Measurements from ENCODE around the gene HSPB7.

The HSPB7 gene

DNA sequence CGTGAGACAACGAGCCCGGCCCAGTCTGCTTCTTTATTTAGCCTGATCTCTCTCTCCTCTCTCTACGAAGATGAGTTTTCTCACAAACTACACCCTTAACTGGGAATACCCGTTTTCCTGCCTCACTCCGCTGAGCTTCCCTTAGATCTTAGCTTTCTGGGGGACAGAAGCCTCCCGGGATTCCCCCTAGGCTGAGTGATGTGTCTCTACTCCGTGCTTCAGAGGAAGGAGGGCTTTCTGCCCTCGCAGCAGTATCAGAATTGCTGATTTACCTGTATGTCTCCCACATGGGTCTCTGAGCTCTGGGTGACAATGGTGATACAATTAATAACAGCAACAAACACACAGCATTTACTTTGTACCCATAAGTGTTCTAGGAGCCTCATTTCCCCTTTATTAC lies 43.0 kb downstream of the HSPB7 start:
- no peak for FAIRE-seq

DNA sequence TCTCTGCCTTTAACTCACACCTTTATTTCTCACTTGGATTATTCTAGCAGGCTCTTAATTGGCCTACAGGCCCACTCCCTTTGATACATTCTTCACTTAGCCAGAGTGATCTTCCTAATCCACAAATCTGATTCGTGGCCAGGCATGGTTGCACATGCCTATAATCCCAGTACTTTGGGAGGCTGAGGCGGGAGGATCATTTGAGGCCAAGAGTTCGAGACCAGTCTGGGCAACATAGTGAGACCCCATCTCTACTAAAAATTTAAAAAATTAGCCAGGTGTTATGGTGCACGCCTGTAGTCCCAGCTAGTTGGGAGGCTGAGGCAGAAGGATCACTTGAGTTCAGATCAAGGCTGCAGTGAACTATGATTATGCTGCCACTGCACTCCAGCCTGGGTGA lies 44.1 kb downstream of the HSPB7 start:
- no peak for FAIRE-seq

DNA sequence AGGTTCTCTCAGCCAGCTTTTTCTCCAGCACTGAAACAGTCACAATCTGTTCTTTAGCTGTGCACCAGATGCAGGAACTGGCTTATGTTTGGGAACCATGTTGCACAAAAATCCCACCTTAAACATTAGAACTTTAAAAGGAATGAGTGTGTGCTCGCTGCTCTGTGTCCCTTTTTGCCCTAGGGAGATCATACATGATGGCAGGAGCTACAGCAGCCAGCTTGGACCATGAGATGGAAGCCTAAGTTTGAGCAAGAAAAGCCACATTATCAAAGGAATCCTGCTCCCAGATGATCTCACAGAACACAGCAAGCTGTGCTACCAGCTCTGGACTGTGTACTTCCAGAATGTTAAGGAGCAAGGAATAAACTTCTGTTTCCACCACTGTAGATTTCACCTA lies 45.4 kb downstream of the HSPB7 start:
- FAIRE-seq = no peak

DNA sequence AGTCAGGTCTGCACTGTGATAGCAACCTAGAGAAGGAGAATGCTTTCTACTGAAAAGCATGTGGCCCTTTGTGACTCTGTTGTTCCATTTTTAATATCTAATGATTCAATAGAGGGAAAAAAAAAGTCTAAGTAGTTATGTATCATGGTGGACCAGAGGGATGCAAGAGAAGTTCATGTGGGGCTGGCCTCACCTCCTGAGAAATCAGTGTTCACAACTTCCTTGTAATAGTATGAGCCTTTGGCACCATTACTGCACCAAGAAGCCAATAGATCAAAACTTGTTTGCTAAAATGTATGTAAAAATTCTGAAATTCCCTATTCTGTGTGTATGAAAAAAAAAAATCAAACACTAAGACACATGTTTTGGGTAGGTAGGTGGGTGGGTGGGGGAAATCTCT lies 46.9 kb downstream of the HSPB7 start:
- FAIRE-seq = no peak

DNA sequence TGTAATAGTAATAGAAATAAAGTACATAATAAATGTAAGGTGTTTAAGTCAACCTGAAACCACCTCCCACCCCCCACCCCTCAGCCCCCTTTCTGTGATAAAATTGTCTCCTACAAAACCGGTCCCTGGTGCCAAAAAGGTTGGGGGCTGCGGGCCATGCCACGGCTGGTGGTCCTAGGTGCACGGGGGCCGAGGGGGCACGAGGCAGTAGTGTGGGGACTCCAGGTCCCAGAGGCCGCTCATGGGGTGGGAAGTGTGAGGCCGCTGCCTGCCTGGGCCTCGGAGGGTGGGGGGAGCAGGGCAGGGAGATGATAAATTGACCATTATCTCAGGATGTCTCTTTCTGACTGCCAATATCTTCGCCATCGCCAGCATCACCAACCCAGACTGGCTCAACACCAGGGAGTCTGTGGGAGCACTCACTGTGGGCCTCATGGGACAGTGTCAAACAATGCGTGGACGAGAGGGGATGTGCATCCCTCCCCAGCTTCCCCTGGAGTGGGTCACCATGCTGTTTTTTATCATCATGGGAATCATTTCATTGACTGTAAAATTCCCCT lies 48.4 kb downstream of the HSPB7 start:
- FAIRE-seq = no peak

DNA sequence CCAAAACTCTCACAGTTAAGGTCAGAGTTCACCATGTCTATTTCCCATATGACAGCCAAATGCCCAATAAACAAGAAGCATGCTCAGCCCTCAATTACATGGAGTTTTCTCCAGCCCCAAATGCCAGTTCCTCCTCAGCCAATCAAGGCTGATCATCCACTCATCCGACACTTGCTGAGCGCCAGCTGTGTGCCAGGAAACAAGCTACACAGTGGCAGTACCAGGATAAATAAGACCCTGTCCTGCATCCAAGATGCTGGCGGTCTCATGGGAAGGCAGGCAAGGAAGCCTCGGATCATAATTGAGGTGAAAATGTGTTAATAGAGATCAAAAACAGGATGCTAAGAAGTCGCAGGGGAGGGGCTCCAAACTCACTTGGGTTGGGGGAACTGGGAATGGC lies 49.7 kb downstream of the HSPB7 start:
- no peak for FAIRE-seq

DNA sequence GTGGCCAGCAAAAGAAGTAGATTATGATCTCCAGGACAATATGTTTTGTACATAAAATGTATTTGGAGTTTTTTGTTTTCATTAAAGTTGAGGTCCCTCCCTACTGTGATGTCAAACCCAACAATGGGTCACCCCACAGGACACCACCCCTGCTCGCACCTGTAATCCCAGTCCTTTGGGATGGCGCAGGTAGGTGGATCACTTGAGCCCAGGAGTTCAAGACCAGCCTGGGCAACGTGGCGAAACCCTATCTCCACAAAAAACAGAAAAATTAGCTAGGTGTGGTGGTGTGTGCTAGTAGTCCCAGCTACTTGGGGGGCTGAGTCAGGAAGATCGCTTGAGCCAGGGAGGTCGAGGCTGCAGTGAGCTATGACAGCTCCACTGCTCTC lies 50.9 kb downstream of the HSPB7 start:
- FAIRE-seq = no peak

DNA sequence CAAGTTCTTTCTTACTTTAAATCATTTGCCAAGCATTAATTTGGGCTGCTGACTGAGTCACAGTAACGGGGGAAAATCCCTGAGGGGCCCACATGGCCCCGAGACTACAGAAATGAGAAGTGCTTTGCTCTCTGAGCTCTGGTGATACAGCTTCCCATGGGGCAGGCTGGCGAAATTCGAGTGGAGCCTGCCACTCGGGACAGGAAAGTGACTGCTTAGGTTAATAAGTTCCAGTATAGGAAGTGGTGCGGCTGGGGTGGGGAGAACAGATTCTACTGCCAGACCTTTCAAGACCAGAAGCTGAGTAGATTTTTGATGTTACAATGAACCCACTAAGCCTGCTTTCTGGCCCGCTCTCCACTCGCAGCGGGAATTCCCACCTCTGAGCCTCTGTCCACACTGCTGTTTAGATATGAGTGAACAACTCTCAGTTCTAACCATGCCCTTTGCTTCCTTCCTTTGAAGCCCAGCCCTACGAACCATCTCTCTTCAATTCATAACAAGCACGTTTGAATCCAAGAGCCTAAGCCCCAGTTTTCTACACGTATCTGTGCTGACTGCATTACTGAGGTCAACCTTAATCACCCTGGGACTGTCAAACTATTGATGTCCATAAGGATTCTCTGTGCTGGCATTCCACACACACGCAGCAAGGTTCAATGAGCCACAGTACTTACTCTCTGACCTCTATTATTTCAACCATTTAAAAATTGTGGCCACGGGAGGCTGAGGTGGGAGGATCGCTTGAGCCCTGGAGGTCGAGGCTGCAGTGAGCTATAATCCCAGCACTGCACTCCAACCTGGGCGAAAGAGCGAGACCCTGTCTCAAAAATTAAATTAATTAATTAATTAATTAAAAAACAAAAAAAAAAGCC lies 51.5 kb downstream of the HSPB7 start:
- no peak for FAIRE-seq

DNA sequence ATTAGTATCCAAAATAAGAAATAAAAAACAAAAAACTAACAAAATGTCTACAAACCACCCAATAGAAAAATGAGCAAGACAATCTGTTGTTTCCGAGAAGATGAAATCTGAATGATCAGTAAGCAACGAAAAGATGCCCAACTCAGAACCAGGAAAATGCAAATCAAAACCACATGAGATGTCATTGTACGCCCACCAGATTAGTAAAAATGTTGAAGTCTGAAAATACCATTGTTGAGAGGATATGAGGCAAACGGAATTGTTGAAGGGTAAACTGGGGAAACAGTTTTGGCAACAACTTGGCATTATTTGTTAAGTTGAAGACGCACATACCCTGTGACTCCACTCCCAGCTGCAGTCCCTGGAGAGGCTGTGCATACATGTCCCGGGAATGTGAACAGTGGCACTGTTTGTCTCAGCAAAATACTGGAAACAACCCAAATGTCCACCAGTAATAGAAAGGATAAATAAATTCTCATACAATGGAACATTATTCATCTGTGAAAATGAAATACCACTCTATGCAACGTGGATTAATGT lies 52.5 kb downstream of the HSPB7 start:
- FAIRE-seq = no peak

All from endometrium (tissue), 2 donors.